ENCODE measurements around the gene STARD10.
"Not testable (repeated sequence)": the region's sequence is repeated elsewhere in the genome, so short reads cannot be mapped to it uniquely, and the experiment has no call there.

STARD10 gene

GRCh38 chr11:72807021-72807693 lies 13.3 kb upstream of the STARD10 start:
- TF ChIP-seq L3MBTL2 (conservative IDR thresholded peaks at IDR 0.05) (no peak), TARDBP (IDR thresholded peaks at IDR 0.05) (no peak), ELF4 (IDR thresholded peaks at IDR 0.05) (no peak), SUZ12 (IDR thresholded peaks at IDR 0.05) (no peak), NFRKB (IDR thresholded peaks at IDR 0.05) (no peak), LEF1 (IDR thresholded peaks at IDR 0.05; ENCODE audit: borderline replicate concordance) (no peak), FOXA1 (IDR thresholded peaks at IDR 0.05) (no peak), PKNOX1 (IDR thresholded peaks at IDR 0.05) (no peak), FOXM1 (IDR thresholded peaks at IDR 0.05; ENCODE audit: borderline replicate concordance) (no peak), ZNF384 (IDR thresholded peaks at IDR 0.05) (no peak), FOXK2 (IDR thresholded peaks at IDR 0.05) (no peak), ARNT (IDR thresholded peaks at IDR 0.05) (no peak), BHLHE40 (IDR thresholded peaks at IDR 0.05; ENCODE audit: borderline replicate concordance) (no peak), HDGF (IDR thresholded peaks at IDR 0.05; ENCODE audit: borderline replicate concordance) (no peak), CTBP1 (IDR thresholded peaks at IDR 0.05; ENCODE audit: borderline replicate concordance) (no peak)
- DNase-seq (ENCODE audit: extremely low spot score): no peak
- CTCF ChIA-PET: no interaction called here
- POLR2A ChIA-PET: no interaction called here

GRCh38 chr11:72806378-72806777 lies 12.5 kb upstream of the STARD10 start:
- CTCF ChIA-PET; POLR2A ChIA-PET; DNase-seq (ENCODE audit: extremely low spot score): not testable (repeated sequence)

GRCh38 chr11:72805216-72805615 lies 11.4 kb upstream of the STARD10 start:
- DNase-seq (ENCODE audit: extremely low spot score): no peak
- ChIA-PET POLR2A (no interaction called here), CTCF (no interaction called here)
- TF ChIP-seq FOXM1 (IDR thresholded peaks at IDR 0.05; ENCODE audit: borderline replicate concordance) (no peak), PKNOX1 (IDR thresholded peaks at IDR 0.05) (no peak), L3MBTL2 (conservative IDR thresholded peaks at IDR 0.05) (no peak), BHLHE40 (IDR thresholded peaks at IDR 0.05; ENCODE audit: borderline replicate concordance) (no peak), TARDBP (IDR thresholded peaks at IDR 0.05) (no peak), ZNF384 (IDR thresholded peaks at IDR 0.05) (no peak), FOXK2 (IDR thresholded peaks at IDR 0.05) (no peak), HDGF (IDR thresholded peaks at IDR 0.05; ENCODE audit: borderline replicate concordance) (no peak), NFRKB (IDR thresholded peaks at IDR 0.05) (no peak), ELF4 (IDR thresholded peaks at IDR 0.05) (no peak), FOXA1 (IDR thresholded peaks at IDR 0.05) (no peak), CTBP1 (IDR thresholded peaks at IDR 0.05; ENCODE audit: borderline replicate concordance) (no peak), SP1 (IDR thresholded peaks at IDR 0.05) (no peak), ARNT (IDR thresholded peaks at IDR 0.05) (no peak), SUZ12 (IDR thresholded peaks at IDR 0.05) (no peak), LEF1 (IDR thresholded peaks at IDR 0.05; ENCODE audit: borderline replicate concordance) (no peak)

- DNase-seq (ENCODE audit: extremely low spot score): no peak
- no peak for TF ChIP-seq SUZ12 (IDR thresholded peaks at IDR 0.05)
- ChIA-PET CTCF (no interaction called here), POLR2A (interaction anchor here (0.9 to 1.1 kb wide), 2 partner anchors 9 to 10 kb away, joined by 5 read pairs; partner anchors contain the start of gene STARD10)
Observed at GRCh38 chr11:72802822-72803221, 9.0 kb upstream of the STARD10 start.

- DNase-seq (ENCODE audit: extremely low spot score): no peak
- TF ChIP-seq TARDBP (IDR thresholded peaks at IDR 0.05) (no peak), HDGF (IDR thresholded peaks at IDR 0.05; ENCODE audit: borderline replicate concordance) (no peak), FOXM1 (IDR thresholded peaks at IDR 0.05; ENCODE audit: borderline replicate concordance) (no peak), LEF1 (IDR thresholded peaks at IDR 0.05; ENCODE audit: borderline replicate concordance) (no peak), ARNT (IDR thresholded peaks at IDR 0.05) (no peak), BHLHE40 (IDR thresholded peaks at IDR 0.05; ENCODE audit: borderline replicate concordance) (no peak), NFRKB (IDR thresholded peaks at IDR 0.05) (no peak), CTBP1 (IDR thresholded peaks at IDR 0.05; ENCODE audit: borderline replicate concordance) (no peak), FOXA1 (IDR thresholded peaks at IDR 0.05) (no peak)
- CTCF ChIA-PET: no interaction called here
- POLR2A ChIA-PET: no interaction called here
Observed at GRCh38 chr11:72799441-72799840, 5.6 kb upstream of the STARD10 start.

GRCh38 chr11:72798361-72798760 lies 4.5 kb upstream of the STARD10 start:
- POLR2A ChIA-PET: interaction anchor here (0.5 to 1.0 kb wide), 3 partner anchors 15 to 50 kb away, joined by 3 to 4 read pairs (median 3); partner anchors contain the start of gene ATG16L2

GRCh38 chr11:72793076-72793424 lies 797 bp downstream of the STARD10 start:
- TF ChIP-seq FOXA1 (IDR thresholded peaks at IDR 0.05) (no peak), ARNT (IDR thresholded peaks at IDR 0.05) (no peak), FOXK2 (IDR thresholded peaks at IDR 0.05) (no peak), HDGF (IDR thresholded peaks at IDR 0.05; ENCODE audit: borderline replicate concordance) (no peak), TARDBP (IDR thresholded peaks at IDR 0.05) (no peak), LEF1 (IDR thresholded peaks at IDR 0.05; ENCODE audit: borderline replicate concordance) (no peak), FOXM1 (IDR thresholded peaks at IDR 0.05; ENCODE audit: borderline replicate concordance) (no peak), ZNF384 (IDR thresholded peaks at IDR 0.05) (no peak), BHLHE40 (IDR thresholded peaks at IDR 0.05; ENCODE audit: borderline replicate concordance) (no peak), CTBP1 (IDR thresholded peaks at IDR 0.05; ENCODE audit: borderline replicate concordance) (no peak), NFRKB (IDR thresholded peaks at IDR 0.05) (no peak)
- ChIA-PET POLR2A (interaction anchor here (0.8 to 2.9 kb wide), 4 partner anchors 18 to 68 kb away, joined by 3 to 26 read pairs (median 10); no protein-coding TSS in a partner anchor), CTCF (interaction anchor here (0.7 to 1.4 kb wide), 4 partner anchors 68 to 385 kb away, joined by 3 to 6 read pairs (median 4); no protein-coding TSS in a partner anchor)
- no peak for DNase-seq (ENCODE audit: extremely low spot score)

More at GRCh38 chr11:72798361-72798760, 4.5 kb upstream of the STARD10 start:
- no peak for TF ChIP-seq L3MBTL2 (conservative IDR thresholded peaks at IDR 0.05)
- TF ChIP-seq FOXK2 (IDR thresholded peaks at IDR 0.05): no peak
- no peak for TF ChIP-seq LEF1 (IDR thresholded peaks at IDR 0.05; ENCODE audit: borderline replicate concordance)
- TF ChIP-seq SP1 (IDR thresholded peaks at IDR 0.05): no peak
- no peak for TF ChIP-seq ZNF384 (IDR thresholded peaks at IDR 0.05)
- no peak for TF ChIP-seq ELF4 (IDR thresholded peaks at IDR 0.05)
- no peak for TF ChIP-seq HDGF (IDR thresholded peaks at IDR 0.05; ENCODE audit: borderline replicate concordance)
- TF ChIP-seq CTBP1 (IDR thresholded peaks at IDR 0.05; ENCODE audit: borderline replicate concordance): no peak
- no peak for TF ChIP-seq NFRKB (IDR thresholded peaks at IDR 0.05)
- TF ChIP-seq BHLHE40 (IDR thresholded peaks at IDR 0.05; ENCODE audit: borderline replicate concordance): no peak
- TF ChIP-seq TARDBP (IDR thresholded peaks at IDR 0.05): no peak
- no peak for DNase-seq (ENCODE audit: extremely low spot score)
- CTCF ChIA-PET: interaction anchor here (0.6 to 1.5 kb wide), 2 partner anchors 15 to 358 kb away, joined by 3 to 6 read pairs; no protein-coding TSS in a partner anchor

All from HEK293T (cell line).